NCI-H446 (cell line): ENCODE data around the gene RSPH1.

Experiments
- DNase-seq, 2 experiments: peaks; one replicate each; lab custom pipeline; 2025; lab: John Stamatoyannopoulos, UW

RSPH1 gene

GRCh38 chr21:42532466-42533181 is 36.6 kb upstream of the RSPH1 start:
- no peak for DNase-seq

GRCh38 chr21:42531771-42532170 is 35.7 kb upstream of the RSPH1 start:
- no peak for DNase-seq

- no peak for DNase-seq
Measured at GRCh38 chr21:42530167-42530518, 34.1 kb upstream of the RSPH1 start.

- DNase-seq, result no peak
Measured at GRCh38 chr21:42527489-42528158, 31.6 kb upstream of the RSPH1 start.

- DNase-seq, result no peak
Measured at GRCh38 chr21:42527127-42527488, 31.1 kb upstream of the RSPH1 start.

- no peak for DNase-seq
Measured at GRCh38 chr21:42526379-42526727, 30.3 kb upstream of the RSPH1 start.

- no peak for DNase-seq
Measured at GRCh38 chr21:42525676-42526378, 29.8 kb upstream of the RSPH1 start.

GRCh38 chr21:42525029-42525581 is 29.1 kb upstream of the RSPH1 start:
- no peak for DNase-seq

GRCh38 chr21:42524341-42525028 is 28.5 kb upstream of the RSPH1 start:
- no peak for DNase-seq

- no peak for DNase-seq
Measured at GRCh38 chr21:42523941-42524340, 27.9 kb upstream of the RSPH1 start.

- no peak for DNase-seq
Measured at GRCh38 chr21:42523211-42523610, 27.2 kb upstream of the RSPH1 start.

- no peak for DNase-seq
Measured at GRCh38 chr21:42522771-42523170, 26.7 kb upstream of the RSPH1 start.

- no peak for DNase-seq
Measured at GRCh38 chr21:42522271-42522670, 26.2 kb upstream of the RSPH1 start.

- DNase-seq, result no peak
Measured at GRCh38 chr21:42521805-42522204, 25.8 kb upstream of the RSPH1 start.

GRCh38 chr21:42521384-42521783 is 25.4 kb upstream of the RSPH1 start:
- DNase-seq, result no peak

GRCh38 chr21:42520628-42521253 is 24.7 kb upstream of the RSPH1 start:
- peak in 1 of 2 experiments; percentile 12 for DNase-seq

- no peak for DNase-seq
Measured at GRCh38 chr21:42518626-42519025, 22.6 kb upstream of the RSPH1 start.

- no peak for DNase-seq
Measured at GRCh38 chr21:42518215-42518614, 22.2 kb upstream of the RSPH1 start.

- DNase-seq, result no peak
Measured at GRCh38 chr21:42515708-42516502, 19.9 kb upstream of the RSPH1 start.

- no peak for DNase-seq
Measured at GRCh38 chr21:42514883-42515228, 18.8 kb upstream of the RSPH1 start.
